Endothelial cell of umbilical vein (primary cell): ENCODE results near the gene BHLHA15. TPM values are rescaled to one million over a fixed set of nuclear protein-coding genes. Genes with fewer than 3 reads are reported as not detected.

ENCODE experiments used
- BruUV-seq: library from RNA; stranded (reverse); fragments of 400-500 nt; replicated peaks from 2 replicates; lab custom pipeline; 2021; lab: Mats Ljungman, UMichigan
- CTCF ChIA-PET: fragments of 300-600, 350-600 bp; sonication (Branson Sonifier 250); formaldehyde crosslinking; loops from one replicate; lab custom pipeline; 2021; ENCODE audit warnings: antibody characterized with exemption, inconsistent platforms; lab: Charles Lee
- POLR2A ChIA-PET: fragments of 300-600, 350-600 bp; sonication (Branson Sonifier 250); formaldehyde crosslinking; loops from one replicate; lab custom pipeline; 2021; ENCODE audit warnings: antibody characterized with exemption, inconsistent platforms; lab: Charles Lee
- DNase-seq: peaks from one replicate; pipeline ENCODE4 v3.0.0-alpha.2; 2011; ENCODE audit warnings: low read depth, low spot score
- FAIRE-seq: peaks from 2 replicates; lab custom pipeline; 2011; peaks lifted over from hg19 to GRCh38; lab: Jason Lieb, UNC
- H2AFZ ChIP-seq: 2 replicates; pipeline ENCODE4 v1.6.0; 2012; ENCODE audit warnings: low read depth, low read length, control low read depth, inconsistent platforms
- H3K27ac ChIP-seq: 2 replicates; pipeline ENCODE4 v1.5.1; 2011; ENCODE audit warnings: low read depth, mild to moderate bottlenecking, control low read depth, low read length, moderate library complexity; ENCODE audit not compliant: insufficient read depth
- H3K27me3 ChIP-seq, 2 experiments: 2 replicates each; pipeline versions ENCODE4 v1.6.0 to v1.6.1; 2011; ENCODE audit warnings: low read length in 2 of 2, mixed read lengths in 1 of 2; ENCODE audit not compliant: control insufficient read depth in 2 of 2, insufficient read depth in 2 of 2
- H3K36me3 ChIP-seq, 2 experiments: 2 replicates in 1 of 2; 3 replicates in 1 of 2; pipeline ENCODE4 v1.5.1; 2011; ENCODE audit warnings: low read length in 2 of 2, mild to moderate bottlenecking in 1 of 2, moderate library complexity in 1 of 2; ENCODE audit not compliant: control insufficient read depth in 2 of 2, insufficient read depth in 2 of 2; ENCODE audit errors: extremely low read depth in 1 of 2
- H3K4me1 ChIP-seq: 3 replicates; pipeline ENCODE4 v1.5.1; 2011; ENCODE audit warnings: mild to moderate bottlenecking, low read length; ENCODE audit not compliant: control insufficient read depth, insufficient read depth; ENCODE audit errors: extremely low read depth
- H3K4me2 ChIP-seq: 2 replicates; pipeline ENCODE4 v1.6.1; 2011; ENCODE audit warnings: low read length, control low read depth, mixed read lengths; ENCODE audit not compliant: insufficient read depth
- H3K4me3 ChIP-seq, 3 experiments: fragments of 200-600 bp in 1 of 3; sonication (generic), shearing (Covaris generic) in 1 of 3; replicated peaks in 1 of 3; 2 replicates each; pipeline ENCODE4 v1.5.1; 2011 to 2016; ENCODE audit warnings: control low read depth in 3 of 3, low read length in 3 of 3, mild to moderate bottlenecking in 2 of 3, inconsistent platforms in 1 of 3, low read depth in 1 of 3, moderate library complexity in 1 of 3; ENCODE audit not compliant: insufficient read depth in 1 of 3
- H3K79me2 ChIP-seq: 2 replicates; pipeline ENCODE4 v1.6.0; 2012; ENCODE audit warnings: low read length, inconsistent platforms; ENCODE audit not compliant: control insufficient read depth, insufficient read depth
- H3K9ac ChIP-seq: replicated peaks from 2 replicates; pipeline ENCODE3; 2011; ENCODE audit warnings: low read length, control low read depth; ENCODE audit not compliant: insufficient read depth; ENCODE audit errors: extremely low read depth
- H3K9me1 ChIP-seq: replicated peaks from 3 replicates; pipeline ENCODE4 v1.6.0; 2011; ENCODE audit warnings: mild to moderate bottlenecking, low read length; ENCODE audit not compliant: control insufficient read depth, insufficient read depth; ENCODE audit errors: extremely low read depth
- H3K9me3 ChIP-seq: replicated peaks from 2 replicates; pipeline ENCODE4 v1.5.1; 2012; ENCODE audit warnings: low read length, inconsistent platforms; ENCODE audit not compliant: control insufficient read depth, insufficient read depth
- H4K20me1 ChIP-seq: replicated peaks from 2 replicates; pipeline ENCODE3; 2011; ENCODE audit warnings: mild to moderate bottlenecking, low read length; ENCODE audit not compliant: control insufficient read depth, insufficient read depth; ENCODE audit errors: extremely low read depth
- JUN ChIP-seq: IDR thresholded peaks from 2 replicates; pipeline ENCODE4 v1.6.1; 2011; ENCODE audit warnings: borderline replicate concordance, low read depth; ENCODE audit not compliant: insufficient read length, insufficient read depth
- MYC ChIP-seq: IDR thresholded peaks from one replicate; pipeline ENCODE4 v1.6.1; 2011; ENCODE audit warnings: mild to moderate bottlenecking, low read depth, low read length
- POLR2A ChIP-seq: IDR thresholded peaks from 2 replicates; pipeline ENCODE4 v1.6.1; 2012; ENCODE audit warnings: low read depth, mild to moderate bottlenecking, control low read depth, low read length
- POLR2AphosphoS5 ChIP-seq: IDR thresholded peaks from 2 replicates; pipeline ENCODE4 v1.6.1; 2012; ENCODE audit warnings: low read depth, mild to moderate bottlenecking, control low read depth, low read length, moderate library complexity; ENCODE audit not compliant: insufficient read depth
- dilution Hi-C: fragments of 300-500 bp; cut with MboI; formaldehyde crosslinking; loops from one replicate; pipeline ENCODE4 v1.15.0; 2019; ENCODE audit warnings: low sequenced_read_pairs; ENCODE audit not compliant: extremely low pct_ligation_motif_present
- intact Hi-C: fragments of 100-400 bp; cut with micrococcal nuclease; formaldehyde crosslinking; loops from one replicate; pipeline ENCODE4 v1.10.0; 2022
- polyA plus RNA-seq, 4 experiments: library from polyadenylated mRNA; depleted of rRNA in 3 of 4; stranded (reverse) in 3 of 4; unstranded in 1 of 4; fragments of >200 nt; gene quantifications; 2 replicates each; pipeline versions ENCODE4 v1.2.1 to v1.2.3, GENCODE V29; 2011 to 2012; ENCODE audit warnings: missing spikeins in 1 of 4
- total RNA-seq: library from RNA; stranded (reverse); gene quantifications from 2 replicates; pipeline ENCODE4 v1.2.3, GENCODE V29; 2021
- TF ChIP-seq, protein P1 (sequence below): IDR thresholded peaks from 2 replicates; pipeline ENCODE4 v1.6.1; 2011; ENCODE audit not compliant: insufficient read depth, insufficient read length

The BHLHA15 gene
- total and polyA plus RNA-seq, 2 donors (not counting 3 experiments of a cell fraction or from before 2014, with no cell fraction given) = 0.81 to 1.2 TPM

DNA sequence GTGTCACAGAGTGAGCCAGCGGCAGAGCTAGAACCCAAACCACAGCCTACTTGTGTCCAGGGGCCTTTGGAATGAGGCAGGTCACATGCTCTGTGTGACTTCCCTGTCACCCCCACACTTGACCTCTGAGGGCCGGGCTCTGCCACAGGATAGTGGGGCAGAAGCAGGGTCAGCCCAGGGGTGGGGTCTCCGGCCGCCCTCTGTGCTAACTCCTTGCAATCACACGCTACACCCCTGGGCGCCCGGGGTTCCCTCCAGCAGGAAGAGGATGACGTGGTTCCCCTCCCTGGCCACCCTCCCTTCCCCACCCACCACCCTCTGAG, 21.0 kb downstream of the BHLHA15 start:
- intact Hi-C loops = no loop called here
- H3K9ac ChIP-seq = no peak overlapping the region
- DNase-seq = no peak
- H3K4me2 ChIP-seq = no peak overlapping the region
- CTCF ChIA-PET = no interaction called here
- H3K4me3 ChIP-seq = no peak overlapping the region
- POLR2A ChIA-PET = no interaction called here
- no peaks in the 10 kb centered on the region for H3K79me2 ChIP-seq
- FAIRE-seq = no peak
- H3K36me3 ChIP-seq = peaks cover 2 to 38% of the 10 kb centered on the region in 2 experiments
- H3K9me1 ChIP-seq = no peaks in the 10 kb centered on the region
- no TSS peak for BruUV-seq
- TF ChIP-seq POLR2AphosphoS5 (no peak), POLR2A (no peak), JUN (no peak), MYC (no peak)
- TF ChIP-seq, protein P1, sequence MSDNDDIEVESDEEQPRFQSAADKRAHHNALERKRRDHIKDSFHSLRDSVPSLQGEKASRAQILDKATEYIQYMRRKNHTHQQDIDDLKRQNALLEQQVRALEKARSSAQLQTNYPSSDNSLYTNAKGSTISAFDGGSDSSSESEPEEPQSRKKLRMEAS = no peak
- no peak overlapping the region for H3K27ac ChIP-seq
- H3K9me3 ChIP-seq = no peaks in the 10 kb centered on the region
- no peak overlapping the region for H2AFZ ChIP-seq
- no peaks in the 10 kb centered on the region for H3K27me3 ChIP-seq
- H3K4me1 ChIP-seq = no peaks in the 10 kb centered on the region
- dilution Hi-C loops = no loop called here
- no peaks in the 10 kb centered on the region for H4K20me1 ChIP-seq

DNA sequence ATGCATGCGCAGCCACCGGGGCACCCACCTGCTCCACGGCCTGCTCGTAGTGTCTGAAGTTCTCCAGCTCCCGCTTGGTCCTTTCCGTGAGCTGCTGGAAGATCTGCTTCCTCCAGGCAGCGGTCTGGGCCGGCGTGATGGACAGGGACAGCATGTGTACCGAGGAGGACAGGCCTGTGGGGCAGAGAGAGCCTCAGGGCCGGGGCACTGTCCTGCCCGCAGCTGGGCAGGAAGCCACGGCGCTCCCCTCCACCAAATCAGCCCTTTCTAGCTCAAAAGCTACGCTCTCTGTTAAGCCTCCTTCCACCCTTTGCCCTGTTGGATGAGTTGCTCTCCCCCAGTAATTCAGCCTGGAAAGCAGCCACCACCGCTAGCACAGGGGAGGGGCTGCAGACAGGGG, 21.6 kb downstream of the BHLHA15 start:
- POLR2A ChIA-PET = no interaction called here
- CTCF ChIA-PET = no interaction called here
- peak; percentile 18 for TF ChIP-seq POLR2A
- TF ChIP-seq POLR2AphosphoS5 = no peak
- BruUV-seq = no TSS peak
- no peak for DNase-seq
- Histone ChIP-seq H3K9ac (no peak overlapping the region), H3K4me1 (no peaks in the 10 kb centered on the region), H4K20me1 (no peaks in the 10 kb centered on the region), H3K9me3 (no peaks in the 10 kb centered on the region), H3K79me2 (no peaks in the 10 kb centered on the region), H3K4me2 (no peak overlapping the region), H3K27me3 (no peaks in the 10 kb centered on the region), H2AFZ (no peak overlapping the region), H3K36me3 (peaks cover 2 to 38% of the 10 kb centered on the region in 2 experiments), H3K27ac (no peak overlapping the region), H3K4me3 (no peak overlapping the region), H3K9me1 (no peaks in the 10 kb centered on the region)
- dilution Hi-C loops (no loop called here), intact Hi-C loops (no loop called here)
- FAIRE-seq = no peak
